DMS153 treated with DMSO at 0.1 percent for 48 hours (cell line): ENCODE measurements around the gene ATP4A.
"Not testable (repeated sequence)": the region's sequence is repeated elsewhere in the genome, so short reads cannot be mapped to it uniquely, and the experiment has no call there.

ENCODE experiments used
- DNase-seq: peaks from one replicate; lab custom pipeline; 2025; ENCODE audit not compliant: unreplicated experiment; lab: John Stamatoyannopoulos, UW

ATP4A gene

GRCh38 chr19:35563207-35563829 is at the start of gene ATP4A:
Gene ATP4A (minus strand): TSS chr19:35563658. CDS start chr19:35563629, 29 bp downstream.
- no peak for DNase-seq

GRCh38 chr19:35612559-35613321 is 49.3 kb upstream of the ATP4A start, which contains the start of gene HAUS5:
Gene HAUS5 (plus strand): TSS chr19:35612735. CDS start chr19:35612795, 60 bp downstream.
- DNase-seq = peak; percentile 75

GRCh38 chr19:35612224-35612558 is 48.7 kb upstream of the ATP4A start:
- DNase-seq = no peak

- DNase-seq = no peak
Observed at GRCh38 chr19:35609851-35610353, 46.4 kb upstream of the ATP4A start.

- DNase-seq = no peak
Observed at GRCh38 chr19:35608251-35608650, 44.8 kb upstream of the ATP4A start.

GRCh38 chr19:35607661-35608060 is 44.2 kb upstream of the ATP4A start:
- DNase-seq = no peak

GRCh38 chr19:35607170-35607569 is 43.7 kb upstream of the ATP4A start:
- not testable (repeated sequence) for DNase-seq

- not testable (repeated sequence) for DNase-seq
Observed at GRCh38 chr19:35604436-35604835, 41.0 kb upstream of the ATP4A start.

GRCh38 chr19:35601971-35602370 is 38.5 kb upstream of the ATP4A start:
- no peak for DNase-seq

GRCh38 chr19:35596366-35596999 is 33.0 kb upstream of the ATP4A start:
- no peak for DNase-seq

GRCh38 chr19:35595928-35596327 is 32.5 kb upstream of the ATP4A start:
- DNase-seq = no peak

GRCh38 chr19:35595026-35595425 is 31.6 kb upstream of the ATP4A start:
- DNase-seq = not testable (repeated sequence)

- peak; percentile 4 for DNase-seq
Observed at GRCh38 chr19:35592226-35592625, 28.8 kb upstream of the ATP4A start.

GRCh38 chr19:35590875-35591274 is 27.4 kb upstream of the ATP4A start:
- DNase-seq = no peak

- DNase-seq = no peak
Observed at GRCh38 chr19:35587321-35587720, 23.9 kb upstream of the ATP4A start.

- no peak for DNase-seq
Observed at GRCh38 chr19:35585848-35586247, 22.4 kb upstream of the ATP4A start, which contains the start of gene PMIS2. Gene PMIS2 (plus strand): TSS chr19:35586173. CDS start chr19:35586260, 87 bp downstream.

- no peak for DNase-seq
Observed at GRCh38 chr19:35582760-35583159, 19.3 kb upstream of the ATP4A start.

- DNase-seq = no peak
Observed at GRCh38 chr19:35578707-35579106, 15.2 kb upstream of the ATP4A start.

GRCh38 chr19:35577918-35578317 is 14.5 kb upstream of the ATP4A start:
- DNase-seq = no peak

- no peak for DNase-seq
Observed at GRCh38 chr19:35571406-35571965, 8.0 kb upstream of the ATP4A start.

GRCh38 chr19:35569281-35569781 is 5.9 kb upstream of the ATP4A start:
- no peak for DNase-seq
